Smooth muscle cell (in vitro differentiated cells): Measurements from ENCODE around the gene MORN1. TPM values are rescaled to one million over a fixed set of nuclear protein-coding genes. Genes with fewer than 3 reads are reported as not detected.

Experiments
- DNase-seq: peaks from one replicate; lab custom pipeline; 2025; ENCODE audit not compliant: unreplicated experiment; lab: John Stamatoyannopoulos, UW
- H2AFZ ChIP-seq: fragments of 200-600 bp; sonication (generic); 2 replicates; pipeline ENCODE4 v1.6.0; 2016; ENCODE audit warnings: antibody characterized with exemption, low read depth, mild to moderate bottlenecking
- H3F3A ChIP-seq: fragments of 200-600 bp; sonication (generic); 2 replicates; pipeline ENCODE4 v1.6.0; 2017; ENCODE audit warnings: antibody characterized with exemption, low read depth
- H3K27ac ChIP-seq: fragments of 200-600 bp; sonication (generic); 2 replicates; pipeline ENCODE4 v1.5.1; 2016; ENCODE audit warnings: low read depth, mild to moderate bottlenecking
- H3K27me3 ChIP-seq: fragments of 200-600 bp; sonication (generic); 2 replicates; pipeline ENCODE4 v1.6.1; 2016; ENCODE audit warnings: low read depth, mild to moderate bottlenecking
- H3K36me3 ChIP-seq: fragments of 200-600 bp; sonication (generic); 2 replicates; pipeline ENCODE4 v1.5.1; 2016; ENCODE audit warnings: low read depth
- H3K4me1 ChIP-seq: fragments of 200-600 bp; sonication (generic); 2 replicates; pipeline ENCODE4 v1.5.1; 2016; ENCODE audit warnings: low read depth
- H3K4me2 ChIP-seq: fragments of 200-600 bp; sonication (generic); 2 replicates; pipeline ENCODE4 v1.6.0; 2016; ENCODE audit warnings: mild to moderate bottlenecking
- H3K4me3 ChIP-seq: fragments of 200-600 bp; sonication (generic); 2 replicates; pipeline ENCODE4 v1.5.1; 2016; ENCODE audit warnings: mild to moderate bottlenecking
- H3K79me2 ChIP-seq: fragments of 200-600 bp; sonication (generic); 2 replicates; pipeline ENCODE4 v1.6.0; 2016; ENCODE audit warnings: low read depth, mild to moderate bottlenecking
- H3K9ac ChIP-seq: fragments of 200-600 bp; sonication (generic); 2 replicates; pipeline ENCODE4 v1.6.0; 2016; ENCODE audit warnings: low read depth
- H3K9me3 ChIP-seq: fragments of 200-600 bp; sonication (generic); replicated peaks from 2 replicates; pipeline ENCODE4 v1.5.1; 2016; ENCODE audit warnings: low read depth
- H4K20me1 ChIP-seq: fragments of 200-600 bp; sonication (generic); 2 replicates; pipeline ENCODE4 v1.6.0; 2016; ENCODE audit warnings: low read depth
- CTCF ChIP-seq: fragments of 200-600 bp; sonication (generic); IDR thresholded peaks from 2 replicates; pipeline ENCODE4 v1.5.1; 2017; ENCODE audit warnings: borderline replicate concordance, mild to moderate bottlenecking, antibody characterized with exemption; ENCODE audit not compliant: insufficient read depth, poor library complexity, severe bottlenecking
- WGBS: methylation state at CpG from one replicate; pipeline ENCODE4 v1.1.7; 2016; ENCODE audit warnings: low lambda C conversion rate; 5-methylcytosine and 5-hydroxymethylcytosine counted together
- polyA plus RNA-seq: library from polyadenylated mRNA; unstranded; fragments of >200 nt; fragmentation: Nextera tagmentation; extraction: Ambion mirVana; gene quantifications from 2 replicates; pipeline ENCODE4 v1.2.1, GENCODE V29; 2016
- total RNA-seq: library from RNA; depleted of rRNA; stranded (reverse); fragments of >200 nt; gene quantifications from 2 replicates; pipeline ENCODE4 v1.2.3, GENCODE V29; 2014

Gene MORN1
- total and polyA plus RNA-seq, 2 experiments from 2014 or later = 4.9 to 6.2 TPM

GRCh38 chr1:2373551-2374251 is 17.7 kb downstream of the MORN1 start:
- H3K79me2 ChIP-seq = no peaks in the 10 kb centered on the region
- H3K27ac ChIP-seq = no peak overlapping the region
- H3K4me3 ChIP-seq = no peak overlapping the region
- H3K9ac ChIP-seq = no peak overlapping the region
- no peaks in the 10 kb centered on the region for H3K9me3 ChIP-seq
- no peaks in the 10 kb centered on the region for H3K27me3 ChIP-seq
- H3K36me3 ChIP-seq = no peaks in the 10 kb centered on the region
- no peak for DNase-seq
- H3F3A ChIP-seq = no peaks in the 10 kb centered on the region
- H2AFZ ChIP-seq = no peak overlapping the region
- no peak for TF ChIP-seq CTCF
- no peaks in the 10 kb centered on the region for H4K20me1 ChIP-seq
- H3K4me2 ChIP-seq = no peak overlapping the region
- WGBS = 94% methylated on average over 20 of the region's 20 CpGs
- no peaks in the 10 kb centered on the region for H3K4me1 ChIP-seq

GRCh38 chr1:2372551-2373490 is 18.5 kb downstream of the MORN1 start:
- 84% methylated on average over 36 of the region's 36 CpGs for WGBS
- no peaks in the 10 kb centered on the region for H3K27me3 ChIP-seq
- H3K27ac ChIP-seq = no peak overlapping the region
- H3K9ac ChIP-seq = no peak overlapping the region
- no peak for DNase-seq
- H4K20me1 ChIP-seq = no peaks in the 10 kb centered on the region
- H3K4me1 ChIP-seq = no peaks in the 10 kb centered on the region
- no peaks in the 10 kb centered on the region for H3K36me3 ChIP-seq
- H2AFZ ChIP-seq = no peak overlapping the region
- H3F3A ChIP-seq = no peaks in the 10 kb centered on the region
- H3K79me2 ChIP-seq = no peaks in the 10 kb centered on the region
- no peaks in the 10 kb centered on the region for H3K9me3 ChIP-seq
- H3K4me2 ChIP-seq = no peak overlapping the region
- no peak for TF ChIP-seq CTCF
- H3K4me3 ChIP-seq = no peak overlapping the region

- H3K9me3 ChIP-seq = no peaks in the 10 kb centered on the region
- no peak for DNase-seq
- H3K36me3 ChIP-seq = no peaks in the 10 kb centered on the region
- WGBS = 96% methylated on average over 8 of the region's 8 CpGs
- H3F3A ChIP-seq = no peaks in the 10 kb centered on the region
- H3K4me1 ChIP-seq = no peaks in the 10 kb centered on the region
- H2AFZ ChIP-seq = no peak overlapping the region
- TF ChIP-seq CTCF = no peak
- no peaks in the 10 kb centered on the region for H3K79me2 ChIP-seq
- H3K27ac ChIP-seq = no peak overlapping the region
- no peaks in the 10 kb centered on the region for H3K27me3 ChIP-seq
- no peak overlapping the region for H3K4me2 ChIP-seq
- H4K20me1 ChIP-seq = no peaks in the 10 kb centered on the region
- no peak overlapping the region for H3K9ac ChIP-seq
- H3K4me3 ChIP-seq = no peak overlapping the region
Observed at GRCh38 chr1:2368053-2368744, 23.2 kb downstream of the MORN1 start.
